GM18526 (cell line): Measurements from ENCODE around the gene SLC1A6.

Experiments used
- POLR2A ChIP-seq: IDR thresholded peaks from 3 replicates; pipeline ENCODE4 v1.6.1; 2011; ENCODE audit not compliant: insufficient read length; ENCODE audit errors: extremely low read depth

The SLC1A6 gene

DNA sequence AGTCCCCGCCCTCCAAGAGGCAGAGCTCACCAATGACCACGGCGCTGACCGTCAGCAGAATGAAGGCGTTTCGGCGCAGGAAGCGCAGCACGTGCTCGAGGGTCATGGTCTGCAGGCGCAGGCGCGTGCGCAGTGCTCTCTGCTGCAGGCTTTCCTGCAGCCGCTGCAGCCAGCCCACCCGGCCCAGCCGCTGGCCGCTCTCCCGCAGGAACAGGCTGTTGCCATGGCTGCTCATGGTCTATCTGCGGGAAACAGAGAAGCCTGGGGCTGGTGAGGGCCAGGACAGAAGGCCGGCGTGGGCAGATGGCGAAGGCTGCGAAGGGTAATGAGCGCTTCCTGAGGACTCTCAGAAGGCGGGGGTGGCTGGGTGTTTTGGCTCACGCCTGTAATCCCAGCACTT lies 7.0 kb downstream of the SLC1A6 start:
- TF ChIP-seq POLR2A = no peak

DNA sequence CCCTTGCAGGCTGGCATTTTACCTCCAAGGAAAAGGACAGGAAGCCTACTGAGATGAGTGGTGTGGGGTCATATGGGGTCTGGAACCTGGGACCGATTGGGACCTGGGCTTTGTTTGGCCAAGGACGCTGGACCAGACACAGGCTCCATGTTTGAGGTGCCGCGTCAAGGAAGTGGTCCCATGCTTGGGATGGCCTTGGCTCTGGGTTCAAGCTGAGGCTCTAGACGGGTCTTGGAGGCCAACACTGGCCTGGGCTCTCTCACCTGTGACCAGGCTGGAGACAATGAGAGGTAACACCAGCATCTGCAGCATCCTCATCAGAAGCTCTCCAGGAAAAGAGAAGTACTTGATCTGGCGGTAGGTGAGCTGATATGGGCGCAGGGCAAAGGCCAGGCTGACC lies 8.2 kb downstream of the SLC1A6 start:
- TF ChIP-seq POLR2A = no peak

- no peak for TF ChIP-seq POLR2A
These were observed 11.4 kb downstream of the SLC1A6 start for GRCh38 chr19:14968247-14968646.

DNA sequence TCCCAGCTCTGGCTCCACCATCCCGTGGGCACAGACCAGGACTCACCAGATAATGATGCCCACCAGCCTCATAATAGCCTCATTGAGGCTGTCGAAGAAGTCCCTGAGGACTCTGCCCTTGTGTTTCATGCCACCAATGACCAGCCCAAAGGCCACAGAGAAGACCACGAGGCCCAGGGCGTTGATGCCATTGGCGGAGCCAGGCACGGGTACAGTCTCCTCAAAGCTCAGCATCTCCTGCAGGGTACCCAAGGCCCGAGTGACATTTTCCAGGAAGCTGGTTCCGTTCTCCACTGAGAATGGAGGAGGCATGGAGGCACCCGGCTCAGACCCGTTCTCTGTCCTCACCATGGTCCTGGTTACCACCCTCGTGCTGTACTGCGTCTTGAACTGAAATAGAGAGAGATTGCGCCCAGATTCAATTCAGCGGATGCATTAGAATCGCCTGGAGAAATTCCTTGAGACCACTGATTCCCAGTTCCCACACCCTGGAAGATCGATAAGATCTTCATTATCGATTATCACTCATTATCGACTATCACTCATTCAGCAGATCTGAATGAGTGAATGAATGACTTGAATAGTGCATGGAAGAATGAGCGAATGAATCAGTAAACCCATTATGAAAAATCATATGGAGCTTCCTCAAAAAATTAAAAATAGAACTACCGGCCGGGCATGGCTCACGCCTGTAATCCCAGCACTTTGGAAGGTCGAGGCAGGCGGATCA lies 17.5 kb downstream of the SLC1A6 start:
- no peak for TF ChIP-seq POLR2A

DNA sequence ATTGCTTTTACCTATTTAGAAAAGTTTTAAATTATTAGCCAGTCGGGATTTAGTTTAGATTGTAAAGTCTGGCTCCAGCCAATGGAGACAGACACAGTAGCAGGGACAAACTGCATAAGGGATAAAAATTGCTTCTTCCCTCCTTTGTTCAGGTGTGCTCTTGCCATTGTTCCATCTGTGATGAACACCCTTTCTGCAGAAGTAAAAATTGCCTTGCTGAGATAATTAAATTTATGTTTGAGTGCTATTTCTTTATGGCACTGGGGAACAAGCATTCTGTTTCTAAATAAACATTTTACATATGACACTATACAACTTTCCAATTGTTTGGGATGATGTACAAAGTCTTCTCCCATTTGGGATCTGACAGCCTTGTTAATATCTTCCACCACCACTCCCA lies 20.4 kb downstream of the SLC1A6 start:
- no peak for TF ChIP-seq POLR2A

- TF ChIP-seq POLR2A = no peak
These were observed 22.2 kb downstream of the SLC1A6 start for GRCh38 chr19:14957464-14957863.

DNA sequence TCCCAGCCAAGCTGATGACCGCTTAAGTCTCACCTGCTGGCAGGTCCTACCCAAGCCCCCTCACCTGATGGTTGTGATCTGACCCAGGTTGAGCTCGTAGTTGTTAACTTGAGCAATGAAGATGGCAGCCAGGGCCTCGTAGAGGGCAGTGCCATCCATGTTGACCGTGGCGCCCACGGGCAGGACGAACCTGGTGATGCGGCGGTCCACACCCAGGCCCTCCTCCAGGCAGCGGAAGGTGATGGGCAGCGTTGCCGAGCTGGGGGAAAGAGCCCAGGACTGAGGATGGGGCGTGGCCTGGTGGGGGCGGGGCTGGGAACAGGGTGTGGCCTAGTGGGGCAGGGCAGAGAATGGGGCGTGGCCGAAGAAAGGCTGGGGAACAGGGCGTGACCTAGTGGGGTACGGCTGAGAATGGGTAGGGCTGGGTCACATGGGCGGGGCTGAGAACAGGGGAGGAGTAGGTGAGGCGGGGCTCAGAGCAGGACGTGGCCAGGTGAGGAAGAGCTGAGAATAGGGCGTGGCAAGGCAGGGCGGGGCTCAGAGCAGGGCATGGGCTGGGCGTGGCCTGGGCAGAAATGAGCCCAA lies 25.5 kb downstream of the SLC1A6 start:
- no peak for TF ChIP-seq POLR2A

GRCh38 chr19:14952767-14953166 lies 26.9 kb downstream of the SLC1A6 start:
- no peak for TF ChIP-seq POLR2A

- TF ChIP-seq POLR2A = no peak
These were observed 29.2 kb downstream of the SLC1A6 start for GRCh38 chr19:14950421-14950820.

- TF ChIP-seq POLR2A = no peak
These were observed 29.8 kb downstream of the SLC1A6 start for GRCh38 chr19:14949876-14950275.

- no peak for TF ChIP-seq POLR2A
These were observed 35.2 kb downstream of the SLC1A6 start for GRCh38 chr19:14944456-14944855.

DNA sequence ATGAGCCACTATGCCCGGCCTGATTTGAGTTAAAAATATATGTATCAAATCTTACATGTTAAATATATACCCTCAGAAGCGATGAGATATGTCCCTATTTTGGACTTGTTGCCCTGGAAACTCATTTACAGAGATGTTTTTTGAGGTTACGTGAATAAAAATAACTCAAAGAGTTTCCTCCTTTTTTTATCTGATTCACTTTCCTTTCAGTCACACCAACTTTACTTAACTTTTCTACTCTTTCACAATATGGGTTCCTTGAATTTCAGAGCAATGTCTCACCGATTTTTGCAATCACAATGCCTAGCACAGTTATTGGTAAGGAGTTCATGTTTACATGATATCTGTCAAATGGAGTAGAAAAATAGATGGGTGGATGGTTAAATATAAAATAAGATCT lies 36.1 kb downstream of the SLC1A6 start:
- TF ChIP-seq POLR2A = no peak

- no peak for TF ChIP-seq POLR2A
These were observed 38.5 kb downstream of the SLC1A6 start, which contains the start of gene OR7C2 for GRCh38 chr19:14941189-14941588. Gene OR7C2 (plus strand): TSS chr19:14941489. CDS start chr19:14941489, 0 bp downstream.

- no peak for TF ChIP-seq POLR2A
These were observed 39.4 kb downstream of the SLC1A6 start for GRCh38 chr19:14940266-14940665.

DNA sequence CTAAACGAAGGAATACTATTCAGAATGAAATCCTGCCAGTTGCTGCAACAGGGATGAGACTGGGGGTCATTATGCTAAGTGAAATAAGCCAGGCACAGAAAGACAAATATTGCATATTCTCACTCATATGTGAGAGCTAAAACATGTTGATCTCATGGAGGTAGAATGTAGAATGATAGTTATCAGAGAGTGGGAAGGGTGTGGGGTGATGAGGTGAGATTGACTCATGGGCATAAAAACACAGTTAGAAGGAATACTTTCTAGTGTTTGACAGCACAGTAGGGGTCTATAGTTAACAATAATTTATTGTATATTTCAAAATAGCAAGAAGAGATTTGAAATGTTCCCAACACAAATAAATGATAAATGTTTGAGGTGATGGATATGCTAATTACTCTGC lies 46.2 kb downstream of the SLC1A6 start:
- TF ChIP-seq POLR2A = no peak

GRCh38 chr19:14916848-14917247 lies 62.8 kb downstream of the SLC1A6 start:
- TF ChIP-seq POLR2A = no peak

DNA sequence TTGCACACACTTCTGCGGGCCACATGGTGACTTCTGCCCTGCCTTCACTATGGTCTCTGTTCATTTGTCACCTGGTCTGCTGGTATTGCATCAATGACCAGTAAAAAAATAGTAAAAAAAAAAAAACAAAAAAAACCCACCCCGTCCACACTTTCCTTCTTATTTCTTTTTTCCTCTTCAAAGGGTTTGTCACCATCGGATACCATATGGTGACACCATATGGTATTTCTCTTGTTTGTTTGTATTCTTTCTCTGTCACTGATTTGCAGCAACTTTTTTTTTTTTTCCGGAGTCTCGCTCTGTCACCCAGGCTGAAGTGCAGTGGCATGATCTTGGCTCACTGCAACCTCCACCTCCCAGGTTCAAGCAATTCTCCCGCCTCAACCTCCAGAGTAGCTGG lies 64.5 kb downstream of the SLC1A6 start:
- TF ChIP-seq POLR2A = no peak
